Dermis microvascular lymphatic vessel endothelial cell (primary cell): Measurements from ENCODE around the gene KISS1R. TPM values are rescaled to one million over a fixed set of nuclear protein-coding genes. Genes with fewer than 3 reads are reported as not detected.

ENCODE experiments used
- DNase-seq, 2 donors: peaks; one replicate each; pipeline versions ENCODE4 v3.0.0 to v3.0.0-alpha.2; 2010; ENCODE audit warnings: low read depth in 2 of 2
- total RNA-seq: library from RNA; depleted of rRNA; stranded (reverse); fragments of >200 nt; gene quantifications from 2 replicates; pipeline ENCODE4 v1.2.1, GENCODE V29; 2014

KISS1R gene
- total RNA-seq, 1 donor from 2014 or later: not detected

- DNase-seq: no peak
Observed at GRCh38 chr19:899336-900042, 17.6 kb upstream of the KISS1R start.

GRCh38 chr19:900043-900301 lies 17.2 kb upstream of the KISS1R start:
- DNase-seq: no peak

GRCh38 chr19:900302-901111 lies 16.6 kb upstream of the KISS1R start:
- DNase-seq: no peak

GRCh38 chr19:901216-902092 lies 15.7 kb upstream of the KISS1R start:
- no peak for DNase-seq

GRCh38 chr19:902093-902370 lies 15.1 kb upstream of the KISS1R start:
- no peak for DNase-seq

- no peak for DNase-seq
Observed at GRCh38 chr19:902446-903226, 14.5 kb upstream of the KISS1R start.

- no peak for DNase-seq
Observed at GRCh38 chr19:903266-903797, 13.8 kb upstream of the KISS1R start.

GRCh38 chr19:904545-904944 lies 12.6 kb upstream of the KISS1R start:
- DNase-seq: no peak

GRCh38 chr19:906480-906879 lies 10.7 kb upstream of the KISS1R start:
- no peak for DNase-seq

GRCh38 chr19:907183-907853 lies 9.8 kb upstream of the KISS1R start:
- no peak for DNase-seq

- no peak for DNase-seq
Observed at GRCh38 chr19:911197-912033, 5.7 kb upstream of the KISS1R start.

GRCh38 chr19:912181-913079 lies 4.7 kb upstream of the KISS1R start:
- DNase-seq: peak in 1 of 2 donors; percentile 38

GRCh38 chr19:913080-913748 lies 3.9 kb upstream of the KISS1R start, which contains the start of gene R3HDM4:
Gene R3HDM4, minus strand, starts transcription at chr19:913219. Its CDS starts 62 bp downstream, at chr19:913157.
- DNase-seq: peak; percentile 18 to 69

- no peak for DNase-seq
Observed at GRCh38 chr19:916645-917322, 349 bp upstream of the KISS1R start.

- no peak for DNase-seq
Observed at GRCh38 chr19:918152-918437, 962 bp downstream of the KISS1R start.

GRCh38 chr19:918481-919198 lies 1.5 kb downstream of the KISS1R start:
- DNase-seq: no peak
